Measurements from ENCODE around the gene C9orf153. TPM values are rescaled to one million over a fixed set of nuclear protein-coding genes. Genes with fewer than 3 reads are reported as not detected.

The C9orf153 gene
- total RNA-seq, 4 donors from 2014 or later, result 0.33 to 0.46 TPM; not detected in 2

GRCh38 chr9:86238861-86239770 is 20.3 kb downstream of the C9orf153 start:
- no peak overlapping the region for H3K27ac ChIP-seq (replicated peaks in 1 of 4)
- H3K27me3 ChIP-seq, result no peaks in the 10 kb centered on the region
- DNase-seq (ENCODE audit: extremely low spot score), result peak; percentile 64
- no peaks in the 10 kb centered on the region for H3K36me3 ChIP-seq
- intact Hi-C loops (cut with DNase I), result no loop called here
- no peak overlapping the region for H3K4me3 ChIP-seq
- H3K9me3 ChIP-seq, result no peaks in the 10 kb centered on the region
- TF ChIP-seq POLR2AphosphoS5 (IDR thresholded peaks at IDR 0.05) (no peak), EP300 (IDR thresholded peaks at IDR 0.05) (no peak), POLR2A (IDR thresholded peaks at IDR 0.05; ENCODE audit: low read depth) (no peak), CTCF (IDR thresholded peaks at IDR 0.05) (peak in 1 of 3 experiments; percentile 3)
- H3K4me1 ChIP-seq, result peaks cover 0 to 6% (median 0%) of the 10 kb centered on the region in 4 donors
- 71% methylated on average over 10 of the region's 10 CpGs for WGBS

GRCh38 chr9:86230858-86231257 is 28.6 kb downstream of the C9orf153 start:
- no peak overlapping the region for H3K27ac ChIP-seq (replicated peaks in 1 of 4)
- no peak for TF ChIP-seq POLR2AphosphoS5 (IDR thresholded peaks at IDR 0.05)
- TF ChIP-seq EP300 (IDR thresholded peaks at IDR 0.05), result no peak
- no peak for TF ChIP-seq POLR2A (IDR thresholded peaks at IDR 0.05; ENCODE audit: low read depth)
- TF ChIP-seq CTCF (IDR thresholded peaks at IDR 0.05), result no peak
- peaks cover 0 to 6% (median 0%) of the 10 kb centered on the region in 4 donors for H3K36me3 ChIP-seq
- peak; percentile 42 for DNase-seq (ENCODE audit: extremely low spot score)
- H3K4me1 ChIP-seq, result no peaks in the 10 kb centered on the region
- H3K9me3 ChIP-seq, result no peaks in the 10 kb centered on the region
- H3K27me3 ChIP-seq, result no peaks in the 10 kb centered on the region
- no peak overlapping the region for H3K4me3 ChIP-seq
- WGBS, result 71% methylated on average over 2 of the region's 2 CpGs
- intact Hi-C loops (cut with DNase I), result no loop called here

- Histone ChIP-seq H3K9me3 (no peaks in the 10 kb centered on the region), H3K36me3 (no peaks in the 10 kb centered on the region), H3K27me3 (no peaks in the 10 kb centered on the region), H3K4me1 (no peaks in the 10 kb centered on the region), H3K4me3 (no peak overlapping the region), H3K27ac (replicated peaks in 1 of 4) (no peak overlapping the region)
- WGBS, result 87% methylated on average over 4 of the region's 4 CpGs
- intact Hi-C loops (cut with DNase I), result no loop called here
- no peak for TF ChIP-seq EP300 (IDR thresholded peaks at IDR 0.05)
- TF ChIP-seq CTCF (IDR thresholded peaks at IDR 0.05), result no peak
- no peak for TF ChIP-seq POLR2AphosphoS5 (IDR thresholded peaks at IDR 0.05)
- no peak for TF ChIP-seq POLR2A (IDR thresholded peaks at IDR 0.05; ENCODE audit: low read depth)
- no peak for DNase-seq (ENCODE audit: extremely low spot score)
Observed at GRCh38 chr9:86222667-86223066, 36.8 kb downstream of the C9orf153 start.

- no peak for DNase-seq (ENCODE audit: extremely low spot score)
- no peak overlapping the region for H3K4me3 ChIP-seq
- H3K36me3 ChIP-seq, result no peaks in the 10 kb centered on the region
- no peaks in the 10 kb centered on the region for H3K9me3 ChIP-seq
- no peaks in the 10 kb centered on the region for H3K4me1 ChIP-seq
- TF ChIP-seq POLR2A (IDR thresholded peaks at IDR 0.05; ENCODE audit: low read depth) (no peak), EP300 (IDR thresholded peaks at IDR 0.05) (no peak), CTCF (IDR thresholded peaks at IDR 0.05) (no peak), POLR2AphosphoS5 (IDR thresholded peaks at IDR 0.05) (no peak)
- H3K27me3 ChIP-seq, result no peaks in the 10 kb centered on the region
- intact Hi-C loops (cut with DNase I), result no loop called here
- 75% methylated on average over 3 of the region's 3 CpGs for WGBS
- no peak overlapping the region for H3K27ac ChIP-seq (replicated peaks in 1 of 4)
Observed at GRCh38 chr9:86219606-86220005, 39.9 kb downstream of the C9orf153 start.
